Astrocyte of the spinal cord (primary cell): ENCODE data around the gene CHRND.

Source experiments
- DNase-seq: peaks from one replicate; pipeline ENCODE4 v3.0.0; 2011; ENCODE audit warnings: low read depth, low spot score
- H3K4me3 ChIP-seq: 2 replicates; pipeline ENCODE4 v1.5.1; 2011; ENCODE audit warnings: low read depth, mild to moderate bottlenecking, low read length, moderate library complexity
- CTCF ChIP-seq: IDR thresholded peaks from 2 replicates; pipeline ENCODE4 v1.5.1; 2012; ENCODE audit warnings: low read depth, mild to moderate bottlenecking, low read length, inconsistent platforms
- in situ Hi-C: cut with HindIII; loops from 2 replicates; pipeline ENCODE4 v1.10.0; 2017; ENCODE audit warnings: low sequenced_read_pairs

The CHRND gene

GRCh38 chr2:232497348-232497747, 28.6 kb upstream of the CHRND start:
- no peak for TF ChIP-seq CTCF
- in situ Hi-C loops = no loop called here
- H3K4me3 ChIP-seq = no peak overlapping the region
- no peak for DNase-seq

GRCh38 chr2:232498452-232498851, 27.5 kb upstream of the CHRND start:
- no peak for DNase-seq
- in situ Hi-C loops = no loop called here
- no peak for TF ChIP-seq CTCF
- H3K4me3 ChIP-seq = no peak overlapping the region

GRCh38 chr2:232501331-232501771, 24.6 kb upstream of the CHRND start:
- in situ Hi-C loops = no loop called here
- DNase-seq = no peak
- no peak overlapping the region for H3K4me3 ChIP-seq
- TF ChIP-seq CTCF = no peak

GRCh38 chr2:232501794-232502390, 24.1 kb upstream of the CHRND start:
- in situ Hi-C loops = no loop called here
- no peak for TF ChIP-seq CTCF
- no peak for DNase-seq
- H3K4me3 ChIP-seq = no peak overlapping the region

- in situ Hi-C loops = no loop called here
- DNase-seq = no peak
These were observed 23.4 kb upstream of the CHRND start for GRCh38 chr2:232502511-232502910.

GRCh38 chr2:232502911-232503808, 22.8 kb upstream of the CHRND start:
- H3K4me3 ChIP-seq = no peak overlapping the region
- no peak for TF ChIP-seq CTCF
- in situ Hi-C loops = no loop called here
- peak; percentile 10 for DNase-seq

More at GRCh38 chr2:232502511-232502910, 23.4 kb upstream of the CHRND start:
- H3K4me3 ChIP-seq = no peak overlapping the region
- TF ChIP-seq CTCF = no peak
